Caco-2 (cell line): ENCODE data around the gene TACC3. TPM values are rescaled to one million over a fixed set of nuclear protein-coding genes. Genes with fewer than 3 reads are reported as not detected.

Source experiments
- BruUV-seq: library from RNA; stranded (reverse); fragments of 400-500 nt; replicated peaks from 2 replicates; lab custom pipeline; 2021; lab: Mats Ljungman, UMichigan
- CTCF ChIA-PET: fragments of 300-600 bp; sonication (Branson Sonifier 250); formaldehyde crosslinking; loops from one replicate; lab custom pipeline; 2022; ENCODE audit warnings: antibody characterized with exemption; lab: Charles Lee
- POLR2A ChIA-PET: fragments of 300-600 bp; sonication (Branson Sonifier 250); formaldehyde crosslinking; loops from one replicate; lab custom pipeline; 2022; ENCODE audit warnings: antibody characterized with exemption; lab: Charles Lee
- DNase-seq, 2 experiments: peaks; one replicate each; pipeline versions ENCODE4 v3.0.0 to v3.0.0-alpha.2; 2020 to 2022
- H3K27me3 ChIP-seq: replicated peaks from 2 replicates; pipeline ENCODE4 v1.6.0; 2011; ENCODE audit warnings: low read length; ENCODE audit not compliant: control insufficient read depth, insufficient read depth
- H3K36me3 ChIP-seq: 2 replicates; pipeline ENCODE4 v1.5.1; 2011; ENCODE audit warnings: low read length; ENCODE audit not compliant: control insufficient read depth, insufficient read depth
- H3K4me1 ChIP-seq: fragments of 250-450 bp; sonication (Bioruptor Pico); 2 replicates; pipeline ENCODE4 v1.5.1; 2020; ENCODE audit warnings: mild to moderate bottlenecking
- H3K4me3 ChIP-seq: 2 replicates; pipeline ENCODE4 v1.5.1; 2011; ENCODE audit warnings: low read depth, mild to moderate bottlenecking, control low read depth, low read length
- H3K9me3 ChIP-seq: fragments of 250-450 bp; sonication (Bioruptor Pico); 2 replicates; pipeline ENCODE4 v1.5.1; 2020; ENCODE audit warnings: mild to moderate bottlenecking, moderate library complexity
- H3K27ac Mint-ChIP-seq: one replicate; pipeline ENCODE4 v1.8.0; 2022; ENCODE audit warnings: mixed read lengths; ENCODE audit not compliant: unreplicated experiment
- H3K27me3 Mint-ChIP-seq: one replicate; pipeline ENCODE4 v1.8.0; 2022; ENCODE audit warnings: mixed read lengths; ENCODE audit not compliant: insufficient read depth, unreplicated experiment
- H3K36me3 Mint-ChIP-seq: one replicate; pipeline ENCODE4 v1.8.0; 2022; ENCODE audit warnings: mild to moderate bottlenecking, mixed read lengths; ENCODE audit not compliant: insufficient read depth, unreplicated experiment
- H3K4me1 Mint-ChIP-seq: one replicate; pipeline ENCODE4 v1.8.0; 2022; ENCODE audit warnings: low read depth, mixed read lengths; ENCODE audit not compliant: unreplicated experiment
- H3K4me3 Mint-ChIP-seq: one replicate; pipeline ENCODE4 v1.8.0; 2022; ENCODE audit warnings: mild to moderate bottlenecking, moderate library complexity, mixed read lengths; ENCODE audit not compliant: unreplicated experiment
- H3K9me3 Mint-ChIP-seq: one replicate; pipeline ENCODE4 v1.8.0; 2022; ENCODE audit warnings: mixed read lengths; ENCODE audit not compliant: unreplicated experiment
- intact Hi-C: fragments of 100-400 bp; cut with micrococcal nuclease; formaldehyde crosslinking; loops from one replicate; pipeline ENCODE4 v1.10.0; 2022; ENCODE audit not compliant: unreplicated experiment
- total RNA-seq: library from RNA; stranded (reverse); gene quantifications from 2 replicates; pipeline ENCODE4 v1.2.3, GENCODE V29; 2022
- TF ChIP-seq, protein P1 (sequence below), 2 experiments: fragments of 200-600 bp in 1 of 2; IDR thresholded peaks; 1 replicate in 1 of 2; 2 replicates in 1 of 2; pipeline versions ENCODE4 v1.5.1 to v1.8.0; 2011 to 2022; ENCODE audit warnings: antibody characterized with exemption in 1 of 2, control low read depth in 1 of 2, inconsistent platforms in 1 of 2, low read depth in 1 of 2, low read length in 1 of 2, mild to moderate bottlenecking in 1 of 2, moderate library complexity in 1 of 2; ENCODE audit not compliant: insufficient read depth in 1 of 2, severe bottlenecking in 1 of 2, unreplicated experiment in 1 of 2

Gene TACC3
- total RNA-seq, 1 experiment from 2014 or later: 106 TPM

DNA sequence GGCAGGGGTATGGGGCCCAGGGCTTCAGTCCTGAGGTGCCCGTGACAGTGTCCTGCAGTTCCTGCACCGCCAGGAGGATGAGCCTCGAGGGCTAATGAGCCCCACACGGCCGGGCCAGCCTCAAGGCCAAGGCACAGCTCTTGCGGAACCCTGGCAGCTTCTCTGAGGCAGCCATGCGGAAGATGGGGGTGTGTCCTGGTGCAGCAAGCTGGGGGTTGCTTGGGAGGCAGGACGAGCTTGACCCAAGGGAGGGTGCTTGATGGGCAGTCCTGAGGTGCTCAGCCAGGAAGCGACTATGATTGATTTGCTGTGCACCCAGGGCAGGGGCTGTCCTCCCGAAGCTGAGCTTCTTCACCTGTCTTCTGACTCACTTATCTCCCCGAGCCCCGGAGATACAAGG is 62.6 kb downstream of the TACC3 start:
- no TSS peak for BruUV-seq
- Histone ChIP-seq H3K36me3 (no peaks in the 10 kb centered on the region), H3K27me3 (no peaks in the 10 kb centered on the region), H3K9me3 (no peaks in the 10 kb centered on the region), H3K4me3 (no peak overlapping the region), H3K4me1 (peaks cover 23% of the 10 kb centered on the region; the same call in 1 of the 2 replicates)
- Mint-ChIP-seq H3K27me3 (no peaks in the 10 kb centered on the region), H3K27ac (no peak overlapping the region), H3K4me3 (no peak overlapping the region), H3K4me1 (no peaks in the 10 kb centered on the region), H3K9me3 (no peaks in the 10 kb centered on the region), H3K36me3 (peaks cover under 1% of the 10 kb centered on the region)
- TF ChIP-seq, protein P1, sequence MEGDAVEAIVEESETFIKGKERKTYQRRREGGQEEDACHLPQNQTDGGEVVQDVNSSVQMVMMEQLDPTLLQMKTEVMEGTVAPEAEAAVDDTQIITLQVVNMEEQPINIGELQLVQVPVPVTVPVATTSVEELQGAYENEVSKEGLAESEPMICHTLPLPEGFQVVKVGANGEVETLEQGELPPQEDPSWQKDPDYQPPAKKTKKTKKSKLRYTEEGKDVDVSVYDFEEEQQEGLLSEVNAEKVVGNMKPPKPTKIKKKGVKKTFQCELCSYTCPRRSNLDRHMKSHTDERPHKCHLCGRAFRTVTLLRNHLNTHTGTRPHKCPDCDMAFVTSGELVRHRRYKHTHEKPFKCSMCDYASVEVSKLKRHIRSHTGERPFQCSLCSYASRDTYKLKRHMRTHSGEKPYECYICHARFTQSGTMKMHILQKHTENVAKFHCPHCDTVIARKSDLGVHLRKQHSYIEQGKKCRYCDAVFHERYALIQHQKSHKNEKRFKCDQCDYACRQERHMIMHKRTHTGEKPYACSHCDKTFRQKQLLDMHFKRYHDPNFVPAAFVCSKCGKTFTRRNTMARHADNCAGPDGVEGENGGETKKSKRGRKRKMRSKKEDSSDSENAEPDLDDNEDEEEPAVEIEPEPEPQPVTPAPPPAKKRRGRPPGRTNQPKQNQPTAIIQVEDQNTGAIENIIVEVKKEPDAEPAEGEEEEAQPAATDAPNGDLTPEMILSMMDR (IDR thresholded peaks at IDR 0.05; ENCODE audit: insufficient read depth in 1 of 2, low read depth in 1 of 2, low read length in 1 of 2, severe bottlenecking in 1 of 2, unreplicated experiment in 1 of 2): no peak
- intact Hi-C loops: loop anchor here (2.0 kb wide), 1 partner anchor 15 kb away; no protein-coding TSS in a partner anchor
- ChIA-PET POLR2A (no interaction called here), CTCF (interaction anchor here (1.2 kb wide), 1 partner anchor 9 kb away, joined by 6 read pairs; the partner anchor contains the start of gene FGFR3)
- DNase-seq: no peak

DNA sequence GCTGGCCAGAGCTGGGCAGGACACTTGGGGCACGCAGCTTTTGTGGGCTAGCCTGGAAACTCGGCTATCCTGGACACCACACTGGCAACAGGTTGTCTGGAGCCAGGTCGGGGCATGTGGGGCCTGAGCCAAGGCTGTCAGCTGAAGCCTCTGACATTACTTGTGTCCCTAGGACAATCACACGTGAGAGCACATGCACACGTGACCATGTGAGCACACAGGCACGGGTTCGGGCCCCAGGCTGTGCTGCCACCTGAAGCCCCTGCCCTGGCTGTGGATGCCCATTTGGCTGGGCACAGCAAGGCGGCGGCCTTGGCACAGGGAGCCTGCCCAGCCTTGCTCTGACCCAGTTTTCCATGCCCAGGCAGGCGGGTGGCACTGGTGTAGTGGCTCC is 63.1 kb downstream of the TACC3 start:
- Mint-ChIP-seq H3K4me1 (no peaks in the 10 kb centered on the region), H3K27me3 (no peaks in the 10 kb centered on the region), H3K36me3 (no peaks in the 10 kb centered on the region), H3K9me3 (no peaks in the 10 kb centered on the region), H3K27ac (no peak overlapping the region), H3K4me3 (no peak overlapping the region)
- TF ChIP-seq, protein P1 (IDR thresholded peaks at IDR 0.05; ENCODE audit: insufficient read depth in 1 of 2, low read depth in 1 of 2, low read length in 1 of 2, severe bottlenecking in 1 of 2, unreplicated experiment in 1 of 2): no peak
- H3K9me3 ChIP-seq: no peaks in the 10 kb centered on the region
- ChIA-PET CTCF (interaction anchor here (1.0 kb wide), 1 partner anchor 58 kb away, joined by 3 read pairs; no protein-coding TSS in a partner anchor), POLR2A (no interaction called here)
- peaks cover 20% of the 10 kb centered on the region; the same call in 1 of the 2 replicates for H3K4me1 ChIP-seq
- no peaks in the 10 kb centered on the region for H3K27me3 ChIP-seq
- no TSS peak for BruUV-seq
- H3K4me3 ChIP-seq: no peak overlapping the region
- H3K36me3 ChIP-seq: no peaks in the 10 kb centered on the region
- no peak for DNase-seq
- intact Hi-C loops: no loop called here

DNA sequence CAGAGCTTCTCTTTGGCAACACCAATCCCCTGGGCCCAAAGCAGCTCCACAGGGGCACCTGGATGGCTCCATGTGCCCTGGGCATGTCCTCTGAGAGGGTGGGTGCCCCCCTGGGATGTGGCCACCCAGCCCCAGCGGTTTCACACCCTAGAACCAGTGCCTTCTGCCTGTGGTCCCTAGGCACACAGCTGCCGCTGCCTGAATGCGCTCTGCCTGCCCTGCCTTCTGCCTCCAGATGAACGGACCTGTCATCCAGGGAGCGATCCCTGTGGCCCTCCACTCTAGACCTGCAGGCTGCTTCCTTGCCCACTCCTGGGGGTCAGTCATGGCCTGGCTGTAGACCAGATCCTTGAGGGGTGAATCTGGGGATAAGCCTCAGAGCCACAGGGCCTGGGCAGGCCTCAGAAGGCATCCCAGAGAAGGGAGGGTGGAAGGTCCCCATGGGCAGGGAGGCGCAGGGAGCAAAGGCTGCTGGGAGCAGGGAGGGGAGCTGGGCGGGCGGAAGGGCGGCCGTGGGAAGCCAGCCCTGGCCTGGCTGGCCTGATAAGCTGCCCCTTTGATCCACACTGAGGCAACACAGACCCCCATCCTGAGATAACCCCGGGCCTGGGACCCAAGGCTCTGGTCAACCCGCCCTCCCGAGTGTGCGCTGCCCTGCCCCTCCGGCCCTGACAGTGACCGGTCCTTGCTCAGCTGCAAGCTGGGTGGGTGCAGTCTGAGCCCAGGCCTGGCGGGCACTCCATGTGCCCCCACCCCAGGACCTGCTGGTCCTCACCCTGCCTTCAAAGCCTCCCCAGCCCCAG is 63.7 kb downstream of the TACC3 start:
- ChIA-PET CTCF (interaction anchor here (0.6 to 1.0 kb wide), 3 partner anchors 25 to 168 kb away, joined by 3 read pairs; no protein-coding TSS in a partner anchor), POLR2A (no interaction called here)
- no peaks in the 10 kb centered on the region for H3K9me3 Mint-ChIP-seq
- BruUV-seq: no TSS peak
- DNase-seq: no peak
- Histone ChIP-seq H3K36me3 (no peaks in the 10 kb centered on the region), H3K9me3 (no peaks in the 10 kb centered on the region), H3K4me3 (no peak overlapping the region), H3K4me1 (peaks cover 14% of the 10 kb centered on the region; the same call in 1 of the 2 replicates), H3K27me3 (no peaks in the 10 kb centered on the region)
- intact Hi-C loops: no loop called here
- H3K27me3 Mint-ChIP-seq: no peaks in the 10 kb centered on the region
- no peaks in the 10 kb centered on the region for H3K4me1 Mint-ChIP-seq
- no peaks in the 10 kb centered on the region for H3K36me3 Mint-ChIP-seq
- H3K27ac Mint-ChIP-seq: no peak overlapping the region
- TF ChIP-seq, protein P1 (IDR thresholded peaks at IDR 0.05; ENCODE audit: insufficient read depth in 1 of 2, low read depth in 1 of 2, low read length in 1 of 2, severe bottlenecking in 1 of 2, unreplicated experiment in 1 of 2): no peak
- no peak overlapping the region for H3K4me3 Mint-ChIP-seq
